IPS-NIHi7 (cell line): Measurements from ENCODE around the gene RAB3B.
"Not testable (repeated sequence)": the region's sequence is repeated elsewhere in the genome, so short reads cannot be mapped to it uniquely, and the experiment has no call there.

ENCODE experiments used
- DNase-seq: peaks from one replicate; pipeline ENCODE4 v3.0.0; 2012; ENCODE audit warnings: mixed read lengths; ENCODE audit errors: extremely low spot score

The RAB3B gene

DNA sequence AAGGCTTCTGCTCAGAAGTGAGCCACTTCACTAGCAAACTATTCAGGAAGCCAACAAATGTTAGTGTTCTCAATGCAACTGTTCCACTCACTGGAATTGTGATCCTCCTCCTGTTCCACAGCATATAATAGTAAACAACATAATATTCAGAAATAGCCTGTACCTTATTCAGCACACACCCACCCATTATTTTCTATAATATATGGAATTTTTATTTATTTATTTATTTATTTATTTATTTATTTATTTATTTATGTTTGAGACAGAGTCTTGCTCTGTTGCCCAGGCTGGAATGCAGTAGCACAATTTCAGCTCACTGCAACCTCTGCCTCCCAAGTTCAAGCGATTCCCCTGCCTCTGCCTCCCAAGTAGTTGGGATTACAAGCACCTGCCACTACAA is 117.2 kb downstream of the RAB3B start:
- DNase-seq = not testable (repeated sequence)

DNA sequence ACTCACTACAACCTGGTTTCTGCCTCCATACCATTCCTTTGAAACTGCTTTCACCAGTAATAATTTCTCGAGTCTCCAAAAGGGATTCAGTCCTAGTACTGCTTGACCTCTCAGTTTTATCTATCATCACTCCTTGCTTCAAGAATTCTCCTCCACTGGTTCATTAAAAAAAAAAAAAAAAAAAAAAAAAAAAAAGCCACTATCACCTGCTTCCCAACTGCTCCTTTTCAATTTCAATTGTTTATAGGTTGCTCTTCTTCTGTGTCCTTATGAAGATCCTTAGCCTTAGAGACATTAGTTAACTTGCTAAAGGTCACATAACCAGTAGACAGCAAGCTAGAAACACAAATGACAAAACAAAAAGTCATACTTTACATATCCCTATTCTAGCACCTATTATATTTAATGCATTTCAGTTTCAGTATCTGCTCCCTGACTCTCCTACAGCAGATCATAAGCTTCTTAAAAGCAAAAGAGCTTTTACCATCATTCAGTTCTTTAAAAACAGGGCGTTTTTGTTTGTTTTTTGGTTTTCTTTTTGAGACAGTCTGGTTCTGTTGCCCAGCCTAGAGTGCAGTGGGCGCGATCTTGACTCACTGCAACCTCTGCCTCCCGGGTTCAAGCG is 119.0 kb downstream of the RAB3B start:
- DNase-seq = no peak

GRCh38 chr1:51870603-51871350 is 119.7 kb downstream of the RAB3B start:
- DNase-seq = no peak

GRCh38 chr1:51867479-51868232 is 122.8 kb downstream of the RAB3B start:
- no peak for DNase-seq

GRCh38 chr1:51863384-51863783 is 127.1 kb downstream of the RAB3B start:
- no peak for DNase-seq

DNA sequence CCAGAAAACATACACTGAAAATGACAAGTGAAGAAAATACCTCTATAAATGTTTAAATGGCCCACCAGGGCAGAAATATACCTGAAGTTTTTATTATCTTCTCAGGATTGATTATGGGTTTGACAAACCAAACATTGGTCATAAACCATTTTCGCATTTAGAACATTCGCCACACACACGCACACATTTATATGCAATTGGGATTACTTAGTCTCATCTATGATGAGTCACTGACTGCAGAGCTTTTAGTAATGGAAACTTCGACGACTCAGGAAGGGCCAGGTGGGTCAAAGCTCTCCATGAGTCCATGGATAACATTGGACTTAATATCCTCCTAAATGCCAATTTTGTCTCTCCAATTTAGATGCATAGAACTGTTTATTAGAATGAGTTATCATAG is 128.8 kb downstream of the RAB3B start:
- DNase-seq = no peak

DNA sequence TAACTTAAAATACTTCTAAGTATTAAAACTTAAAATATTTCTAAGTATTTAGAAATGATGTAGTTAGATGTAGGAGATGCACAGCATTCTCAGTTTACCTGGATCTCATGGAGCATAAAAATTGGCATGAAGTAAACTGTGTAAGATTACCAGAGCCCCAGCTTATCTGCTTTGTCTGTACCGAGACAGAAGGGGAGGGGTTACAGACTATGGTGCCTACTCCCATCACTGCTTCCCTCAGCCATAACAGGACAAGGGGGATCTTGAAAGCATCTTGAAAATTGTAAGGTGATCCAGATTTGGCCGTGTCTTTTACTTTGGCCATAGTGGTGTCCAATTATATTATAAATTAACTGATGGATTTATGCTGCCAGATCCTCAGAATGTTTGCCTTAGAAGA is 130.8 kb downstream of the RAB3B start:
- no peak for DNase-seq

DNA sequence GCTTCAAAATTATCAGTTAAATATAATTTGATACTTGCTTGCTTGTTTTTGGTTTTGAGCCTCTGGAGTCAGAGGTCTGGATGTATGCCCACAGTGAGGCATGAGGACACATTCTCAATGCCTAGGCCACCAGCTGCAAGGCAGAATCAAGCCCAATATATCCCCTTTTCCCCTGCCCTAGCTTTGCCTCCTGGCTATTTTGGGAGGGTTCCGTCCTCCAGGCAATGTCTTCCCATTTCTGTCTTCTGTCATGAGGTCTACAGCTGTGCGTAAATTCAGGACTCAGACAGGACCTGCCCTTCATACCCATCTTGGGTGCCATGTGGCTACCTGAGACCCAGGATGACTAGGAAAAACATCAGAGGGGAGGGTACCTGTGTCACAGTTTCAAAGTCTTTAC is 131.2 kb downstream of the RAB3B start:
- DNase-seq = no peak

DNA sequence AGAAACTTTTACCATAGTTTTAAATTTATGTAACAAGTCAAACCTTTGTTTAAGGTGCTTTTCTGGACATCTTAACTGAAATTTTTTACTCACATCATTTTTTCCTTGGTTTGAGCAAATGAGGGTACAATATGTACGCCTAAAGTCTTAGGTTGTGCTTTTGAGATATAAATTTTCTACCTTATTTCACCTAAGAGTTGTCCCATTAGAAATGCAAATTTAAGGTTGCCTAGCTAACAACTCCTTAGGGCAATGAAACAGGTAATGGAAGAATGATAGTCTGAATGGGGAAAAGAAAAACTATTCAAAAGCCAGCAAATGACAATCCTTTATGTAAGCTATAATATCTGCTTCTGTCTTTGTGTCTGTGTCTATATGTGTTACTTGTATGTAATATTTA is 131.6 kb downstream of the RAB3B start:
- no peak for DNase-seq
